Astrocyte of the spinal cord (primary cell): ENCODE results near the gene CDH5.

Experiments used
- DNase-seq: peaks from one replicate; pipeline ENCODE4 v3.0.0; 2011; ENCODE audit warnings: low read depth, low spot score
- H3K4me3 ChIP-seq: 2 replicates; pipeline ENCODE4 v1.5.1; 2011; ENCODE audit warnings: low read depth, mild to moderate bottlenecking, low read length, moderate library complexity
- in situ Hi-C: cut with HindIII; loops from 2 replicates; pipeline ENCODE4 v1.10.0; 2017; ENCODE audit warnings: low sequenced_read_pairs
- TF ChIP-seq, protein P1 (sequence below): IDR thresholded peaks from 2 replicates; pipeline ENCODE4 v1.5.1; 2012; ENCODE audit warnings: low read depth, mild to moderate bottlenecking, low read length, inconsistent platforms

CDH5 gene

DNA sequence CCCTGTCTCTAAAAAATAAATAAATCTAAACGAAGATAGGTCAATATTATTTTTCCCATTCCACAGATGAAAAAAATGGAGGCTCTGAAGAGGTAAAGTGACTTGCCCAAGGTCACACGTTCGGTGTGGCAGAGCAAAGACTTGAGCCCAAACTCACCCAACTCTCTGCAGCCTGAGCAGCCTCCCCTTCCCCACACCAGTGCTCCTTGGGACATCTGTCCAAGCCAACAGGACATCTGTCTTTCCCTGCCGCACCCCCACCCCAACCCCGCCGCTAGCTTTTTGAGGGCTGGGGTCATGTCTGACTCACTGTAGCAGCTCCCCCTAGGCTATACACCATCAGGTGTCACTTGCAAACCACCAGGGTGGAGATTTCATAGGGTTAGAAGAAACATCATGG lies 55.4 kb downstream of the CDH5 start:
- TF ChIP-seq, protein P1, sequence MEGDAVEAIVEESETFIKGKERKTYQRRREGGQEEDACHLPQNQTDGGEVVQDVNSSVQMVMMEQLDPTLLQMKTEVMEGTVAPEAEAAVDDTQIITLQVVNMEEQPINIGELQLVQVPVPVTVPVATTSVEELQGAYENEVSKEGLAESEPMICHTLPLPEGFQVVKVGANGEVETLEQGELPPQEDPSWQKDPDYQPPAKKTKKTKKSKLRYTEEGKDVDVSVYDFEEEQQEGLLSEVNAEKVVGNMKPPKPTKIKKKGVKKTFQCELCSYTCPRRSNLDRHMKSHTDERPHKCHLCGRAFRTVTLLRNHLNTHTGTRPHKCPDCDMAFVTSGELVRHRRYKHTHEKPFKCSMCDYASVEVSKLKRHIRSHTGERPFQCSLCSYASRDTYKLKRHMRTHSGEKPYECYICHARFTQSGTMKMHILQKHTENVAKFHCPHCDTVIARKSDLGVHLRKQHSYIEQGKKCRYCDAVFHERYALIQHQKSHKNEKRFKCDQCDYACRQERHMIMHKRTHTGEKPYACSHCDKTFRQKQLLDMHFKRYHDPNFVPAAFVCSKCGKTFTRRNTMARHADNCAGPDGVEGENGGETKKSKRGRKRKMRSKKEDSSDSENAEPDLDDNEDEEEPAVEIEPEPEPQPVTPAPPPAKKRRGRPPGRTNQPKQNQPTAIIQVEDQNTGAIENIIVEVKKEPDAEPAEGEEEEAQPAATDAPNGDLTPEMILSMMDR = no peak
- no peak for DNase-seq
- H3K4me3 ChIP-seq = no peak overlapping the region
- in situ Hi-C loops = no loop called here

DNA sequence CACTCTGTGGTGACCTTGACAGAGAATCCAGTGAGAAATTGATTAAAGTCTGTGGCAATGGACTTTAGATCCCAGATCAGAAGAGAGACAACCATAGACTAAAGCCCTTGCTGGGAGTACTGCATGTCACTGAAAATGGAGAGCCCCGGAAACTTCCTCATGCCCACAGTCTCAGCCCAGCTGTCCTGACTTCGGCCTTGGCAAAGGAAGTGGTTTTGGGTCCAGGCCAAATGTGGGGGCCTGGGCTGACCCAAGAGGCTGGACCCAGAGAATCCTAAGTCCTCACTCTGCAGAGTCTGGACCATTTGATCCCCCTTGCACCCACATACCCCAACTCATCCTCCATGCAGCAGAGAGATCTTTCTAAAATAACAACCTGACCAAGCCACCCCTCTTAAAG lies 55.9 kb downstream of the CDH5 start:
- DNase-seq = no peak
- H3K4me3 ChIP-seq = no peak overlapping the region
- TF ChIP-seq, protein P1 = no peak
- in situ Hi-C loops = no loop called here

DNA sequence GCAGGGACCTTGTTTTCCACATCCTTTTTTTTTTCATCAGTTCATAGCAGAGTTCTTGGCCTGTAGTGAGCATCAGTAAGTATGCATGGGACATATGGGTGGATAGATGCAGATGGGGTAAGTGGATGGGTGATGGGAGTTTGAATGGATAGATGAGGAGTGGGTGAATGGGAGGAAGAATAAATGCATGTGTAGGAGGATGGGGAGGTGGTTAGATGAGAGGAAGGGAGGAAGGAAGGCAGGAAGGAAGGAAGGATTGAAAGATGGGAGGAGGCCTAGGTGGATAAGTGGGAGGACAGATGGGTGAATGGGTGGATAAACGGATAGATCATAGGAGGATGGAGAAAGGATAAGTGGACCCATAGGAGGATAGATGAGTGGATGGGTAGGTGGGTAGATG lies 56.7 kb downstream of the CDH5 start:
- no peak overlapping the region for H3K4me3 ChIP-seq
- TF ChIP-seq, protein P1 = no peak
- DNase-seq = no peak
- in situ Hi-C loops = no loop called here

DNA sequence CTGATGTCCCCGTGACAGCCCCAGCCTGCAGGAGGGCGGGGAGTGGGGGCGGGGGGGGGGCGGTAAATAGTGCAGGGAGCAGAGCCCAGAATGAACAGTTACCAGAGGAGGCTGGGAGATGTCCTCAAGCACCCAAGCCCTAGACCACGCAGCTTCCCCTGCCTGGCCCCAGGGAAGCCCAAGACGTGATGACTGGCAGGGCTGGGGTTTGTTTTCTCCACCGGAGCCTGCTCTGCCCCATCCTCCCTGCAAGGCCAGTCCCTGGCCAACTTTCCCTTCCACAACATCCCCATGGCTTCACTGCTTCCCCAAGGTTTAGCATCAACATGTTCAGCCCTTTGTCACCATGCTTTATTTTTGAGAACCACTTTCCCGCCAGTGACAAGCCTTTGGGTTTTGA lies 59.2 kb downstream of the CDH5 start:
- TF ChIP-seq, protein P1 = no peak

DNA sequence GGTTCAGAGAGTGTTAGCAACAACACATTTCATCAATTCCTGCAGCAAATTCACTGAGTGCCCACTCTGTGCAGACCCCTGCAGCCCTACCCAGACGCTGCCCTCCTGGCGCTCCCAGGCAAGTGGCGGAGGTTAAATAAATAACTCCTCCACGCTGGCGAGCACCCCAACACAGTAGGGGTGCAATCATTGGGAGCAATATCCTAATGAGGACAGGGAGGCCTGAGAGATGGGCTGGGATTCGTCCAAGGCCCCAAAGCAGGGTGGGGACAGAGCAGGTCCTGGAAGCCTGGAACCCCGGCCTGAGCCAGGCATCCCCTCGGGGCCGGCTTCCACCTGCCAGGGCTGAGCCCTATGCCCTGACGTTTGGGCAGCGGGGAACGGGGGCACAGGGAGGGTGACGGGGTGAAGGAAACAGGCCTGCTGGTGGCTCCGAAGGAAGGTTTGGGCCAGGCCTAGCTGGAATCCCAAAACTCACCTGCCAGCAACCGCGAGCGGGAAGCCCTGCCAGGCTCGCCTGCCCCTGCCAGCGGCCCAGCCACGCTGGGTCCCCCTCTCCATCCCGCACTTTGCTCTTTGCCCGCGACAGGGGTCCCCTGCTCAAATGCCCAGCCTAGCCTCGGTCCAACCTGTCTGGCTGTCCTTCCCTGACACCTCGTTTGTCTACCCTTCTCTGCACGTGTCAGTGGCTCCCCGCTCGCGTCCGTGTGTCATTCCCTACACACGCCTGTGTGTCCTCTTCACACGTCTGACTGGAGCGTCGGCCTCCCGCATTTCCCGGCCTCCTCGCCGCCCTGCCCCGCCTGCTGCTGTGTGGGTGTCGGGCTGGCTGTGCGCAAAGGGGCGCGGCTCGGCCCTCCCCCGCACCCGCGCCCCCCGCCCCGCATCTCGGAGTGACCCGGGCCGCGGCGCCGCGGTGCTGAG lies 59.9 kb downstream of the CDH5 start:
- in situ Hi-C loops = no loop called here
- DNase-seq = no peak
- peak overlapping the region; percentile 21 for H3K4me3 ChIP-seq
- TF ChIP-seq, protein P1 = no peak

More for the DNA sequence above, 59.2 kb downstream of the CDH5 start:
- H3K4me3 ChIP-seq = no peak overlapping the region
- in situ Hi-C loops = no loop called here
- no peak for DNase-seq

DNA sequence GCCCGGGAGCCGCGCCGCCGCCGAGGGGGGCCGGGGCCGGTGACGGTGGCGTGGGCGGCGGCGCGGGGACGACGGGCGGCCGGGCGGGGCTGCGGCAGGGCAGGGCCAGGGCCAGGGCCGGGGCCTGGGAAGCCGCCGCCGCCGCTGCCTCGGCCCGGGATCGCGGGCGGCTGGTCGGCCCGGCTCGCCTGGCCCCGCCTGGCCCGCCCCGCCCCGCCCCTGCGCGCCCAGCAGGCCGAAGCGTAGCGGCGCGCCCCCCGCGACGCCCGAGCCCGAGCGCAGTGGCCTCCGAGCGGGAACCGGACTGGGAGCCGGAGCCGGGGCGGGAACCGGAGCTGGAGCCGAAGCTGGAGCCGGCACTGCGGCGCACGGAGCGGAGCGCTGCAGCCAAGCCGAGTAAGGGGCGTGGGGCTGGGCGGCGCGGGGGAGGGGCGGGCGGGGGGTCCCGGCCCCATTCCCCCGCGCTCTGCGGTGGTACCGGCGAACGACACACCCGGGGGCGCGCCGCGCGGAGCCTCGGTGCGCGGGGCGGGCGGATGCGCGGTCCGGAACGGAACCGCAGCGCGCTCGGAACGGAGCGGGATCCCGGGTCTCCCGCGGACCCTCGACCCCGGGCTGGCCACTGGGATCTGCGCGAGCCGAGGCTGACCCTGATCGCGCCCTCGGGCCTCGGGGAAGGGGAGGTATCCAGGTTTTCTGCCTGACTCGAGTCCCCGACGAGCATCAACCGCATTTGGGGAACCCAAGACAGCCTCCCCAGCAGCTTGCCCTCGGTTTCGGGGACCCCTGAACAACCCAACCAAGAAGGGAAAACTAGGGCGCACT lies 60.8 kb downstream of the CDH5 start, which contains the start of gene BEAN1:
Gene BEAN1 (plus strand): TSS at position 260 of the 825 bp plus-strand sequence. CDS start 10,382 bp downstream, outside the sequence.
- TF ChIP-seq, protein P1 = no peak
- in situ Hi-C loops = no loop called here
- DNase-seq = no peak
- peak within 1 kb of the TSS; percentile 21 for H3K4me3 ChIP-seq
